NCI-H1105 treated with DMSO at 0.1 percent for 48 hours (cell line): ENCODE data around the gene SPECC1.

ENCODE experiments used
- DNase-seq: peaks from one replicate; lab custom pipeline; 2025; lab: John Stamatoyannopoulos, UW

The SPECC1 gene

DNA sequence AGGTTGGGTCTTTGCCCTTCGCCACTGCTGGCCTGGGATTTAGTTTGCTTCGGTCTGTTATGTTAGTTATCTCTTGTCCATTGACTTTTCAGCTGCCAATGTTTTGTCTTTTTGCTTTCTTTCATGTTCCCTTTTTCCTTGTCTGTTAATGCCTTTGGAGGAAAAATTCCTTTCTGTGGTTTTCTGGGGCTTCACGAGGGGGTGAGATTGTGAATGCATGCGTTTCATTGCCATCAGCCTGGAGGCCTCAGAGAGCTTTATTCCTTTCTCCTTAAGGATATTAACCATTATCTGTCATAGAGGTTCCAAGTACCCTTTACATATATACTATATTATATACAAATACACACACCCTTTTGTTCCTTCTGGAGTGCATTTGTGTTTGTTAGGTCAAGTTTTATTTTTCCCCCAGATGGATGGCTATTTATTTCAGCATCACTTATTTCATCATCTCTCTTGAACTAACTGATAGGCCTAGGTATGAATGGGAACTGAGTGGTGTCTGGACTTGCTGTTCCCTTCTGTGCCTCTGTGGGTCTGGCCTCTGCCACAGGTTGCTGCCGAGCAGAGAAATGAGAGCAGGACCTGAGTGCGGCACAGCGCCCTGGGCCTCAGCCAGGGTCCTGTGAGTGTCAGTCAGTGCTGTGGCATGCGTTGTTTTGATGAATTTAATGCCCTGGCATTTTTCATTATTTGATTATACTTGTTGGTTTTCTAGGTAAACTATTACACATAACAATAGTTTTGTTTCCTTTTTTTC, 264.8 kb downstream of the SPECC1 start:
- DNase-seq: no peak

- no peak for DNase-seq
These were observed 266.5 kb downstream of the SPECC1 start for GRCh38 chr17:20275653-20276052.

DNA sequence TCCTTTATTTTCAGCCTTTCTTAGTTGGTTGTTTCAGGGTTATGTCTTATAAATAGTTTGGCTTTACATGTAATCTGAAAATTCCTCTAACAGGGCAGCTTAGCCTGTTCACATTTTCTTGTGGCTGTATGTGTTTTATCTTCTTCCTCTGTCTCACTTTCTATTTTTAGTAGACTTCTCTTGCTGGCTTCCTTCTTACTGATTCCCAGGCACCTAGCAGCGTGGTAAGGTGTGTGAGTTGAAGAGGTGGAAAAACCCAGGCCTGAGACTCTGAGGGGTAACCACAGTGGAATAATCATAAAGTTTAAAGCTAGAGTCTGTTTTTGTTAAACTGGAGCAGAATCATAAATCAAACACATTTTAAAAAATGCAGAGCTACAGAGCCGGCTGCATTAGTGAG, 267.3 kb downstream of the SPECC1 start:
- no peak for DNase-seq

DNA sequence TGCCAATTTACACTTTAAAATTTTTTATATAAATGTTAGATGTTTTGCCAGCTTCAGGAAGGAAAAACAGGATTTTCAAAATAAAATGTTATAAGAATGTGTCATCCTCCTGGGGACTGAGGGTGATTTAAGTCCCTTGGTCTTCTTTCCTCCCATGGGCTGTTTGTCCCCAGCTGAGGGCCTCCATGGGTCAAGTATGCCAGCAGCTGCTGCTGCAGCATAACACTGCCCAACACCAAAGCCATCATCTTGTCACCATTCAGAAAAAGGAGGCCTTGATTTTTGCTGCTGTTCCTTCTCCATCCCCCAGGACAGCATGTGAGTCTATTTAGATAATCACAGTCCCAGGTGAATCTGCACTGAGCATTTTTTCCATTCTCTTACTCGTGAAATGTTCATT, 269.6 kb downstream of the SPECC1 start:
- no peak for DNase-seq

DNA sequence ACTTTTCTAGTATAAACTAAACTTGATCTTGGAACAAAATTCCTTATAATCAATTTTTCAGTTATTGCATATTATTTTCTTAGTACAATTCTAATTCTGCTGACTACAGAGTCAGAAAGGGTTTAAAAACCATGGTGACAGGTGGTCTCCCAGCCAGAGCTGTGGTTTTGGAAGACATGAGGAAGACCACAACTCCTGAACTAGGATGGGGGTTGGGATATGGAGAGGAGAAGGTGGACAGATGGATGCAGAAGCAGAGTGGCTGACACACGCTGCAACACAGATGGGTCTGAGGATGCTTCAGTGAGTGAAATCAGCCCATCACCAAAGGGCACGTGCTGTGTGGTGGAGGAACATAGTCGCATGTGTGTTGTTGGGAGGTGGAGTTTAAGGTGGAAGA, 270.5 kb downstream of the SPECC1 start:
- no peak for DNase-seq

DNA sequence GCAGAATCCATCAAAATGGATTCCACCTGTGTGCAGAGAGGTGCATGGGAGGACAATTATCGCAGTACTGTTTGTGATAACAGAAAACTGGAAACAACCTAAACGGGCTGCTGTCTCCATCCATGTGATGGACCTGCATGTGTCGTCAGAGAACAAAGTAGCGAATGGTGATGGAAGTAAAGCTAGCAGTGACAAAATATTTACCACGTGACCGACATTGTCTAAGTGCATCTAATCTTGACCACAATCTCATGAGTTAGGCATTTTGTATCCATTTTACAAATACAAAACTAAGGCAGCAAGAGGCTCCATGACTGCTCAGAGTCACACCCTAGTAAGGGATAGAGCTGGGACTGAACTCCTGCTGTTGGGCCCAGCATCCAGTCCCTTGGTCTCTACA, 270.9 kb downstream of the SPECC1 start:
- DNase-seq: no peak

- no peak for DNase-seq
These were observed 271.7 kb downstream of the SPECC1 start for GRCh38 chr17:20280851-20281250.

DNA sequence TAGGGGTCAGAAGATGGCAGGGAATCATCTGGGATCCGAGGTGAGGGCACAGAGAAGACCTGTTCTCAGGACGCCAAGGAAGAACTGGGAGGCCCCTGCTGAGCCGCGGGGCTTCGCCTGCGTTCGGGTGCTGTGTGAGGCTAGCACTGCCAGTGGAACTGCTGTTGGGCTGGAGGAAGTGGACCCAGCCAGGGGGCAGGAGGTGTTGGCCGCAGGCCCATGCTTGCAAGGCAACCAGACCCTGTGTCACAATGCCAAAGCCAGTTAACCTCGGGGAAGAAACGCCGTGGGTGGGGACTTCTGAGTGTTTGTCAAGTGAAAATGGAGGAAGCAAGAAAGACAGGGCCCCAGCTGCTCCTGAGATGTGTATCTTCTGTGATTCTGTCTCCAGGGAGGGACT, 272.7 kb downstream of the SPECC1 start:
- no peak for DNase-seq

DNA sequence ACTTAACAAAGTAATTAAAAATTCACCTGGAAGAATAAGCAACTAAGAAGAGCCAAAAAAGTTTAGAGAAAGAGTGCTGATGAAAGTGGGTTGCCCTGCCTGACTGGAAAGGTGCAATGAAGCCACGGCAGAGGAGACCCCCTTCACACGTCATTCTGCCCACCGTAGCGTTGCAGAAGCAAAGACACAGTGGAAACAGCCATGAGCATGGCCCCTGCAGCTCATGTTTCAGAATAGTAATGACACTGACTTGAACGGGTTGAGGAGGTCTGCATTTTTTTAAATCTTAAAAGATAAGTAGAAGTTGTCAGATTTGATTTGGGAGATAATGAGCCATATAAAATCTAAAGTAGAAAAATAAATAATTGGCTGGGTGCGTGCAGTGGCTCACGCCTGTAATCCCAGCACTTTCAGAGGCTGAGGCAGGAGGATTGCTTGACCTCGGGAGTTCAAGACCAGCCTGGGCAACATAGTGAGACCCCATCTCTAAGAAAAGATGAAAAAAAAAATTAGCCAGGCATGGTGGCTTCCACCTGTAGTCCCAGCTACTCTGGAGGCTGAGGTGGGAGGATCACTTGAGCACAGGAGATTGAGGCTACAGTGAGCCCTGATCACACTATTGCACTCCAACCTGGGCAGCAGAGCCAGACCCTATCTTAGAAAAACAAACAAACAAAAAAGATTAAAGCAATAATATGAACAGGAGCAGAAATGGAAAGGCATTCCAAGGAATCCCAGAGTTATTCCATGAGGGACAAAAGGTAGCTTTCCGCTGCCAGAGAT, 273.6 kb downstream of the SPECC1 start:
- no peak for DNase-seq

DNA sequence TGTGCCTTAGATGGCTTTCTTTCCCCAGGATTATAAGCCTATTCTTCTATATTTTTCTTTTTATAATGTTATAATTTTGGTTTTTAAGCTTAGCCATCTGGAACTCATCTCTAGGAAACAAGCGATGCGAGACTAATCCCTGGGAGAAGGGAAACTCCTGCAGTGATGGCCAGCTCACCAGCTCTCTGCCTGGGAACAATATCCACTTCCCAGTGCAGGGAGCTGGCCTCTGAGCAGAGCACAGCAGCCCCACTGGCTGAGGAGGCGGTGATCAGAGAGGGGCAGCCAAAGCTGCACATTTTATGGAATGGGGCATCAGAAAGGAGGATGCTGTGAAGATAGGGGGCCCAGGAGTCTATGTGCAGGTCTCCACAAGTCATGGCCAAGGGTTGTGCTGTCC, 274.9 kb downstream of the SPECC1 start:
- DNase-seq: no peak

DNA sequence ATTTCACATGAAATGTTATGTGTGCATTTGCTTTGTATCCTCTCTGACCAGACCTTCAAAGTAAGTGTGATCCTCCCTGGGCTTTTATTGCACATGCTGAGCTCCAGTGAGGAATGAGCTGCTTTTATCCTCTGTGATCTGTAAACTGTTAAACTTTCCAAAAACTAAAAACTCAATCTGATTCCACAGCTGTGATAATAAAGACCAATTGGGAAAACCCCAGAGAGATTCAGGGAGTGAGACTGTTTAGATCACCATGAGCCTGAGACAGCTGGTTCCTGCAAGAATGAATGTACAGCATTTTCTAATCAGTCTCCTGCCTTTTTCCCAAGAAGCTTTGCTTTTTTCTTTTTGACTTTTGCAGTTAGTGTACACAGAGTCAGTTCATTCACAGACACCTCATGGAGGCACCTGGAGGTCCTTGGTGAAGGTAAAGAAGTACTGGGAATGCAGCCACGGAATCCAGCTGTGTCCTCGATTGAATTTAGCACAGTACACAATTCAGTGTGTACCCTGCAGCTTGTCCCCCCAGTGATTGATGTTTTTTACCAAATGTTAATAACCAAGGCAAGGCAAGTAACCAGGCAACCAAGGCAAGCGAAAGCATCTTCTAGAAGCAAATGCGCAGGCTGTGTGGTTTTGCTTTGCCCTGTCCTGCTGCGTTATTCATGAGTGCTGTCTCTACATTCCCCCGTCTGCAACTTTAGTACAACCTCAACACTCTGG, 275.6 kb downstream of the SPECC1 start:
- no peak for DNase-seq

GRCh38 chr17:20289984-20290383, 280.8 kb downstream of the SPECC1 start:
- no peak for DNase-seq

DNA sequence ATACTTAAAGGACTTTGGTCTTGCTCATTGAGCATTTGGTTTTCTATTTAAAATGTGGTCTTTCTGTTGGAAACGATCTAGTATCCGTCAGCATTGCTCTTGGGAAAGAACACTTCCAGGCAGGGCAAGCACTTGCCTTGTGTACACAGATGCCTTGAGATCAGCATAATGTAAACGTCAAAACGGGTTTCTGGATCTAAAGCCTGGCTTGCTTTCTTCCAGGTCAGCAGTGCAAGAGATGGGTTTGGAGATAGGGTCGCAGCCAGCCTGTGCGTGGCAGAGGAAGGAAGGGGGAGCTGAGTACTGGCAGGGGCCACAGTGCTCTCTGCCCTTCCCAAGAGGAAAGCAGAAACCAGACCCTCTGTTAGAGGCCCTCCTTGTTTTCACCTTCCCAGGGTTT, 282.7 kb downstream of the SPECC1 start:
- DNase-seq: no peak

DNA sequence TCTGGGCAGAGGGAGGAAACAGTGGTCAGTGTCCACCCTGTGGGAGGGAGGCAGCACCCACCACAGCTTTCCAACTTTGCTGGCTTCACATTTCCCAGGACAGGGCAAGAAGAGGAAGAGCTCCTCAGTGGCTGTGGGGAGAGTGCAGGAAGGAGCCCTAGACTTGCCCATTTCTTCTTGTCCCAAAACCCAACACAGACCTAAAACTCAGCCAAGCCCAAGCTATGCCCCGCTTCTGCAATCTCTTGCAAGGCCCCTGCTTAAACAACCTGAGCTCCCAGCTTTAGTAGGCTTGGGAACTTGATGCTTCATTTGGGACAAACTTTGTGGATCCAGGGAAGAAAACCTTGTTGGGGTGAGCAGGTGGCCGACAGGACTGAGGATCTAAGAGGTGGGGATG, 284.3 kb downstream of the SPECC1 start:
- DNase-seq: no peak

GRCh38 chr17:20294120-20294519, 285.0 kb downstream of the SPECC1 start:
- no peak for DNase-seq

DNA sequence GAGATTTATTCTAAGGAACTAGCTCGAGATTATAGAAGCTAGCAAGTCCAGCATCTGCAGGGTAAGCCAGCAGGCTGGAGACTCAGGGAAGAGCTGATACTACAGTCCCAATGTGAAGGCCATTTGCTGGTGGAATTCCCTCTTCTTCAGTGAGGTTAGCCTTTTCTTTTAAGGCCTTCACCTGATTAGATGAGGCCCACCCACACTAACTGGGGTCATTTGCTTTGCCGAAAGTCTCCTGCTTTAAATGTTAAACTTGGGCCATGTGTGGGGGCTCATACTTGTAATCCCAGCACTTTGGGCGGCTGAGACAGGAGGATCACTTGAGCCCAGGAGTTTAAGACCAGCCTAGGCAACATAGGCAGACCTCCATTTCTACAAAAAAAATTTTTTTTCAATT, 289.9 kb downstream of the SPECC1 start:
- DNase-seq: no peak

- no peak for DNase-seq
These were observed 291.3 kb downstream of the SPECC1 start for GRCh38 chr17:20300436-20300934.

DNA sequence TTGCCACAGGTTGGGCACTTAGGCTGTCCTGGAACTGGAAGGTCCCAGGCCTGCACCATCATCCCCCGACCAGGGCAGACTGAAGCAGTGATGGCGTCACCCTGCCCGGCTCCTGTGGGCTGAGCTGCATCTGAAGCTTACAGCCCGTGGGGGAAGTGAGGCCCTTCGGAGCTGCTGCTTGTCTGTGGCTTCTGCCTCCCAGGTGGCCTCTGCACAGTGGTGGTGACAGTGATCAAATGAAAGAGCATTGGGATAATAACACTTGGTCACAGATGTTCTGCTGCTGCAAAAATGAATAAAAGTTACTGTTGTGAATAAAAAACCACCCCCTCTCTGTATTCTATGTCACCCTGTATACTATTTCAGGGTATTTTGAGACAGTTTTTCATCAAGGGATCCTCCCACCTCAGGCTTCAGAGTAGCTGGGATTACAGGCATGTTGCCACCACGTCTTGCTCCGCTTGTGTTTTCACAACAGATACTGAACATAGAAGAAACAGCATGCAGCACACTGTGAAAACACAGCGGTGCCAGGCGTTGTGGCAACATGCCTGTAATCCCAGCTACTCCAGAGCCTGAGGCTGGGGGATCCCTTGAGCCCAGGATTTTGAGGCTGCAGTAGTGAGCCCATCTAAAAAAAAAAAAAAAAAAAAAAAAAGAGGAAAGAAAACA, 293.2 kb downstream of the SPECC1 start:
- DNase-seq: no peak

DNA sequence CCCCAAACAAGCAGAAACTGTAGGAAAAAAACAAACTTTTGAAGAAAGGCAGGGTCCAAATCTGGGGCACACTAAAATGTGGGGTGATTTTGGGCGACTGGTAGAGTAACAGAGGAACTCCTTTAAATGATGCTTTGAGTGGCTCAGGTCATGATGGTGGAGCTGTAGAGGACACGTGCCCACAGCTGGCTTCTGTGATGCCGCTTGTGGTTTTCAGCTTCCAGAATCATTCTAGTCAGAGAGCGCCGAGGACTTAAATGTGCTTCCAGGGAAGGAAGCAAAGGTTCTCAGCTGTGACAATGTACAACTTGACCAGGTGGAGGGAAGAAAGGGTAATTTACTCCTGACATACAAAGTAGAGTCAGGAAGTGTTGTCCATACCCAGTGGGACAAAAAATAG, 295.8 kb downstream of the SPECC1 start:
- DNase-seq: no peak

DNA sequence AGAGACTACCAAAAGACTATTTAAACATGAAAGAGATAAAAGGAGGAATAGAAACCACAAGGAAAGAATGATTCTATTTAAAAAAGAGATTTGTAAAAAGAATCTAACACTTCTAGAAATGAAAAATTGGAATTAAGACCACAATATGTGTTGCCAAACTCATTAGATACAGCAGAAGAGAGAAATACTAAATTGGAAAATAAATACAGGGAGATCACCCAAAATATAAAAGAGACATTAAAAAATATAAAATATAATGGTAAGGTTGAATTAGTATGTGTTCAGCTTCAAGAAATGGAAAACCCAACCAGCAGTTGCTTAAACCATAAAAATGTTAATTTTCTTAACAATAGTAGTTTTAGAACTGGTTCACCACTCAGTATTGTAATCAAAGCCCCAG, 297.8 kb downstream of the SPECC1 start:
- no peak for DNase-seq

GRCh38 chr17:20307326-20307910, 298.3 kb downstream of the SPECC1 start:
- no peak for DNase-seq

- DNase-seq: no peak
These were observed 301.3 kb downstream of the SPECC1 start for GRCh38 chr17:20310481-20310880.
